KOPT-K1 (cell line): ENCODE results near the gene TLE4.
"Not testable (repeated sequence)": the region's sequence is repeated elsewhere in the genome, so short reads cannot be mapped to it uniquely, and the experiment has no call there.

Experiments used
- H3K27ac ChIP-seq: fragments of 200-600 bp; sonication (generic); 2 replicates; pipeline ENCODE4 v1.5.1; 2016; ENCODE audit warnings: antibody characterized with exemption, mild to moderate bottlenecking, low read depth, low read length; ENCODE audit not compliant: poor library complexity, severe bottlenecking
- H3K36me3 ChIP-seq: fragments of 200-600 bp; sonication (generic); 2 replicates; pipeline ENCODE4 v1.5.1; 2017; ENCODE audit warnings: antibody characterized with exemption, mild to moderate bottlenecking, low read length, moderate library complexity; ENCODE audit not compliant: insufficient read depth
- H3K9me3 ChIP-seq: fragments of 200-600 bp; sonication (generic); 2 replicates; pipeline ENCODE4 v1.5.1; 2017; ENCODE audit warnings: antibody characterized with exemption, low read length, mild to moderate bottlenecking; ENCODE audit not compliant: insufficient read depth, poor library complexity, severe bottlenecking

TLE4 gene

DNA sequence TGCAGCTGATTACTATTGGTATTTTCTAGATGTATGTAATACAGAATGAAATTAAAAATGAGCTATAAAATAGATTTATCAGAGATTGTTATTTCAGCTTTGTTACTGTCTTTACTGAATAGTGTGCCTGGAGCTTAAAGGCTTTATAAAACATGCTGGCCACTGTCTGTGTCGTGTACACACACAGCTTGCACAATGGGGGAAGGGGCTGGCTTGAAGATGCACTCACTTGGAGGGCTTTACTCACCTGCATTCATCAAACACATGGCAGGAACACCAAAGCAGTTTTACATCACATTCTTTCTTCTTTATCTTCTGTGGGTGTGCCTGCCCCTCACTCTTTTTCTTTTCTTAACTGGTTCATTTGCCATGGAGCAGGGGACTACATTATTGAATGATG is 60.9 kb downstream of the TLE4 start:
- no peaks in the 10 kb centered on the region for H3K9me3 ChIP-seq
- no peak overlapping the region for H3K27ac ChIP-seq
- no peaks in the 10 kb centered on the region for H3K36me3 ChIP-seq

DNA sequence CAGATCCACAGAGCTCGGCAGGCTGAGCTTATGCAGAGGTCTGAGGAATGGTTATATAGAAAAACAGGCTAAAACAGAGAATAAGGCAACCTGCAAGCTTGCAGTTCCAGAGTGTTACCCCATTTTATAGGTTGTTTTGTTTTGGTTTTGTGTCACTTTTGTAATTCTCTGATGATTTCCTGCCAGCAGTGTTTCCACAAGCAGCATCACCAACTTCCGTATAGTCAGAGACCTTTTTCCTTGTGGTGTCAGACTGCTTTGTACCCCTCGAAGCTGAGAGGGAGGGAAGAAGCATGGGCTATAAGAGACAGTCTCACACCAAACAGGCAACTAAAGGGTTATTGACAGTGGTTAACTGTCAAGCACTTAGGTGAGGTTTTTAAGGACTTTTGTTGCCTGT is 61.8 kb downstream of the TLE4 start:
- no peaks in the 10 kb centered on the region for H3K9me3 ChIP-seq
- H3K36me3 ChIP-seq = no peaks in the 10 kb centered on the region
- no peak overlapping the region for H3K27ac ChIP-seq

DNA sequence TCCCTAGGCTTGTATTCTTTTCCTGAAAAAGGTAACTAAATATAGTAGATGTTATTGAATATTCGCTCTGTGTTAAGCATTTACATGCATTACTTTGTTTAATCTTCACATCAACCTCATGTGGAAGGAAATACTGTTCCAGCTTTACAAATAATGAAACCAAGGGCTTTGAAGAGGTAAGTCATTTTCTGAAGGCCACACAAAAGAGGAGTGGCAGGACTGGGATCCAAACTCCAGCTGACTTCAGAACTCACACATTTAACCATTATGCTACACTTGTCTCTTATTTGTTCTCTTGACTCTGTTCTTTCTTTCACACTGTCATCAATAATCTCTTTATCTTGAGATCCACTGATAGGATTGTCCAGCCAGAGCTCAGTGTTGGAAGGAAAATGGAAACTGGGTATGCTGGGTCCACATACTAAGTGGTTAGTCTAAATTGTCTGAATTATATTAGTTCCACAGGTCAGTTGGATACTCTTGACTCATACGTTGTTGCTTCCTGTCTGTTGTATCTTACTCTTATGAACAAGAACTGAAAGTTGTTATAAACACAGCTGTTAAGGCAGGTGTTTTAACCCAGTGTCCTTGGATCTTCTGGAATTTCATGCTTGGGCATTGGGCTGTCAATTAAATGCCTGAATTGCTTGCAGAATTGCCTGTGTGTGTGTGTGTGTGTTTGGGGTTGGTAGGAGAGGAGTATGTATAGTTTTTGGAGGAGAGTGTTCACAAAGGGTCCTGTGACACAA is 65.6 kb downstream of the TLE4 start:
- peaks cover 4% of the 10 kb centered on the region for H3K9me3 ChIP-seq
- no peak overlapping the region for H3K27ac ChIP-seq
- no peaks in the 10 kb centered on the region for H3K36me3 ChIP-seq

DNA sequence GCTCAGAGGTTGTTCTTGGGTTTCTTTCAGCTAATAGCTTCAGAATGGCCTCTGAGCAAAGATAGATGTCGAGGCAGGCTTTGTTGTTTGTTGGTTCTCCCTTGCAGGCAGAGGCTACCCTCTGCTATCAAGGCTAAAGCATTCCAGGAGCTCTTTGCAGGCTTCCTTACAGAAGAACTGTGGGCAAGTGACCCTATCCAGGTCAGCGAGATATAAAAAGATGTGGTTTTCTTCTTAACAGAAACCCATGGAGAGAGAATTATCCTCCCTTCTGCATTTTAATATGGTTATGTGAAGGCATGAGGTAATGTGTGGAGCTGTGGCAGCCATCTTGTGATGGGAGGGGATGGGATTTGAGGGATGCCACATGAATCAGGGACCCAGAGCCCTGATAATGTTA is 67.0 kb downstream of the TLE4 start:
- H3K36me3 ChIP-seq = no peaks in the 10 kb centered on the region
- H3K27ac ChIP-seq = no peak overlapping the region
- peaks cover 5% of the 10 kb centered on the region for H3K9me3 ChIP-seq

- Histone ChIP-seq H3K9me3 (peaks cover 10% of the 10 kb centered on the region), H3K36me3 (no peaks in the 10 kb centered on the region), H3K27ac (no peak overlapping the region)
Measured at GRCh38 chr9:79639354-79639753, 67.6 kb downstream of the TLE4 start.

DNA sequence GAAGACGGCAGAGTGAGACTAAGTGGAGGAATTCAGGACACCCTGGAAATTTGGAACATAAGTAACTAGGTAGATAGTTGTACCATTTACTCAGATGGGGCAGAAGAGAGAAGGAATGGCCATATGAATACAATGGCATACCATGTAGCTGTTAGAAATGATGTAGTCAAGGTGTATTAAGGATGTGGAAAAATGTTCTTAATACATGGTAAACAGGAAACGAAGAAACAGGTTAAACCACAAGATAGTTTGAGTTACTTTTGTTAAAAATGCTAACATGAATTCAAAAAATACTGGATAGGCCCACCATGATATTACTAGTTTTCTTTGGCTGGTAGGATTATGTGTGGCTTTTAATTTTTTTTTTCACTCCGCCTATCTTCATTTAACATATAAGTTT is 68.3 kb downstream of the TLE4 start:
- H3K36me3 ChIP-seq, H3K27ac ChIP-seq: not testable (repeated sequence)
- peaks cover 14% of the 10 kb centered on the region for H3K9me3 ChIP-seq

DNA sequence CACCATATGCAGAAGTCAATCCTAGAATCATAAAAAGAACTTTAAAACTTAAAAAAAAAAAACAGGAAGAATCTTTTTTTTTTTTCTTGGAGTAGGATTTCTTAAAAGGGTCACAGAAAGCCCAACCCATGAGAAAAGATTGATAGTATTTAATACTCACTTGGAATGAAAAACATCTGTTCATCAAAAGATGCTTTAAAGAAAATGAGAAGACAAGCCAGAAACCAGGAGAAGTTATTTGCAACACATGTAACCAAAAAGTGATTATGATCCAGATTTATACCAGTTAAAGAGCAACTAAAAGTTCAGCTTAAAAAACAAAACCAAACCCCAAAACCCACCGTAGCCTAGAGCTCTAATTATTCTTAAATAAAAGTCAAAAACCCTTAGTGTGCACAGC is 69.3 kb downstream of the TLE4 start:
- Histone ChIP-seq H3K36me3 (no peaks in the 10 kb centered on the region), H3K9me3 (peaks cover 14% of the 10 kb centered on the region)

GRCh38 chr9:79642671-79643070 is 70.9 kb downstream of the TLE4 start:
- Histone ChIP-seq H3K36me3 (no peaks in the 10 kb centered on the region), H3K9me3 (peaks cover 14% of the 10 kb centered on the region), H3K27ac (no peak overlapping the region)

More for the DNA sequence above, 69.3 kb downstream of the TLE4 start:
- H3K27ac ChIP-seq = no peak overlapping the region

GRCh38 chr9:79644048-79644447 is 72.3 kb downstream of the TLE4 start:
- Histone ChIP-seq H3K36me3 (no peaks in the 10 kb centered on the region), H3K9me3 (peaks cover 10% of the 10 kb centered on the region), H3K27ac (no peak overlapping the region)

DNA sequence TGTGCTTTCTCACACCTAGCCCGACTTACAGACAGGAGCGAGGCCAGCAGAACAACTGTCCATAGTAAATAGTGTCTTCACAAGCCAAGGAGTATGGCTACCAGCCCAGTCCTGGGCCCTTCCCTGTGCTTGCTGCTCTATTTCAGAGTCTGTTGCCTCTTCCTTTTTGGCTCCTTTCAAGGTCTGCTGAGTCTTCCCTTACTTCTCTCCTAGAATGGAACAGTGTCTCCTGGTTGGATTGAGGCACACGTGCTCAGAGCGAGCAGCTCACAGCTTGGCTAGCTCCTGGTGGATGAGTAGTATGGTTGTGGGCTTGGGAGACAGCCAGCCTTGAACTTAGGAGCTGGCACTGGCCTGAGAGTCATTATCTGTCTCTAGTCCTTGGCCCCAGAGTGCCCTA is 72.8 kb downstream of the TLE4 start:
- H3K9me3 ChIP-seq = peaks cover 10% of the 10 kb centered on the region
- no peaks in the 10 kb centered on the region for H3K36me3 ChIP-seq
- no peak overlapping the region for H3K27ac ChIP-seq

DNA sequence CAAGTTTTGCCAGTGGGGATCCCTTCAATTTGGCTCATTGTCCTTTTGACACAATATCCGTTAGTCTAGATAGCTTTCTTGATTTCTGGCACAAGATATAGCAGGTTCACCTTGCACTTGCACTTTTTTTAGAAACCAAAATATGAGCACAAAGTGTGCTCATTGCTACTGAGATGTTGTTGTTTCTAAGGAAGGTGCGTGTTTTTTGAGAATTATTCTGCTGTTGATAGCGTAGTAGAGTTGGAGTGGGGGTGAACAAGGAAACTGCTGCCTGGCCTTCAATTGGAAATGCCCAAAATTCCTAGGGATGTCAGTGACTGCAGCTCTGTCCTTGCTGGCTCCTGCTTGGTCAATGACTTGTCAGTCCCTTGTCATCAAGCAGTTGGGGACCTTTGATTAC is 73.3 kb downstream of the TLE4 start:
- no peak overlapping the region for H3K27ac ChIP-seq
- peaks cover 10% of the 10 kb centered on the region for H3K9me3 ChIP-seq
- no peaks in the 10 kb centered on the region for H3K36me3 ChIP-seq

- Histone ChIP-seq H3K36me3 (no peaks in the 10 kb centered on the region), H3K27ac (no peak overlapping the region), H3K9me3 (peaks cover 10% of the 10 kb centered on the region)
Measured at GRCh38 chr9:79646096-79646495, 74.3 kb downstream of the TLE4 start.

GRCh38 chr9:79651251-79651795 is 79.6 kb downstream of the TLE4 start:
- H3K36me3 ChIP-seq = no peaks in the 10 kb centered on the region
- H3K27ac ChIP-seq = no peak overlapping the region
- no peaks in the 10 kb centered on the region for H3K9me3 ChIP-seq

DNA sequence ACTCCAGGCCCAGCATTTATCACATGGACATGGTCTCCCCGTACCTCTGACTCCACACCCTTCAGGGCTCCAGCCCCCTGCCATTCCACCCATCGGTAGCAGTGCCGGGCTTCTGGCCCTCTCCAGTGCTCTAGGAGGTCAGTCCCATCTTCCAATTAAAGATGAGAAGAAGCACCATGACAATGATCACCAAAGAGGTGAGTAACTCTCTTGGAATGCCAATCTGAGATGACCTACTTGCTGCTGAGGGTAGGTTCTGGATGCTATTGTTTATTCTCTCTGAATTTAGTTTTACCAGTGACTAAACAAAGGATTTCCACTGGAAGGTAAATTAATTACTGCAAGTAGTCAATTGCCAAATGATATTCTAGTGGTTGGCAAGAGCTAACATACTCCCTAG is 80.8 kb downstream of the TLE4 start:
- H3K36me3 ChIP-seq = no peaks in the 10 kb centered on the region
- no peaks in the 10 kb centered on the region for H3K9me3 ChIP-seq
- H3K27ac ChIP-seq = no peak overlapping the region

DNA sequence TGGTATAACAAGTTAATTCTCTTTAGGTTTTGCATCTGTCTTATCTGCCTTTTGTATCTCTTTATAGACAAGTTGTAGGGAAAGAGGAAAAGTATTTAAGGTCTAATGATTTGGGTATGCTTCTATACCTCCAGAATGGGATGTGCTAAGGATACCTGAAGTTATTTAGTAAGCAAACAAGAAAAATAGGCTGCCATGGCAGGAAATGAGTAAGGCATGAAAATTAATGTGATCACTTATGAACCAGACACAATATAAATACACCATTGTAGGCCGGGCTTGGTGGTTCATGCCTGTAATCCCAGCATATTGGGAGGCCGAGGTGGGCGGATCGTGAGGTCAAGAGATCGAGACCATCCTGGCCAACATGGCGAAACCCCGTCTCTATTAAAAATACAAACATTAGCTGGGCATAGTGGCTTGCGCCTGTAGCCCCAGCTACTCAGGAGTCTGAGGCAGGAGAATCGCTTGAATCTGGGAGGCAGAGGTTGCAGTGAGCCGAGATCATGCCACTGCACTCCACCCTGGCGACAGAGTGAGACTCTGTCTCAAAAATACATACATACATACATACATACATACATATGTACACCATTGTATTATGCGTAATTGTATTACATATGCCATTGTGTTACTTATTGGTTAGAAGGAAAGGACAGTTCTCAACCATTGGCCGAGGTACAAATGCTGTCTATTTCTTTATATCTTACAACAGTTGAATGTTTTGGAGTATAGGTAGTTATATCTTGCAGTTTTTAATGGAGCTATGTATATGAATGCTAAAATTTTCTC is 83.0 kb downstream of the TLE4 start:
- not testable (repeated sequence) for H3K36me3 ChIP-seq, H3K27ac ChIP-seq, H3K9me3 ChIP-seq
